ENCODE measurements around the gene C1QTNF4. TPM values are rescaled to one million over a fixed set of nuclear protein-coding genes. Genes with fewer than 3 reads are reported as not detected.

C1QTNF4 gene
- total and polyA plus RNA-seq, 2 of the 13 experiments (the other 11 are each of a cell fraction or from before 2014, with no cell fraction given), result not detected

DNA sequence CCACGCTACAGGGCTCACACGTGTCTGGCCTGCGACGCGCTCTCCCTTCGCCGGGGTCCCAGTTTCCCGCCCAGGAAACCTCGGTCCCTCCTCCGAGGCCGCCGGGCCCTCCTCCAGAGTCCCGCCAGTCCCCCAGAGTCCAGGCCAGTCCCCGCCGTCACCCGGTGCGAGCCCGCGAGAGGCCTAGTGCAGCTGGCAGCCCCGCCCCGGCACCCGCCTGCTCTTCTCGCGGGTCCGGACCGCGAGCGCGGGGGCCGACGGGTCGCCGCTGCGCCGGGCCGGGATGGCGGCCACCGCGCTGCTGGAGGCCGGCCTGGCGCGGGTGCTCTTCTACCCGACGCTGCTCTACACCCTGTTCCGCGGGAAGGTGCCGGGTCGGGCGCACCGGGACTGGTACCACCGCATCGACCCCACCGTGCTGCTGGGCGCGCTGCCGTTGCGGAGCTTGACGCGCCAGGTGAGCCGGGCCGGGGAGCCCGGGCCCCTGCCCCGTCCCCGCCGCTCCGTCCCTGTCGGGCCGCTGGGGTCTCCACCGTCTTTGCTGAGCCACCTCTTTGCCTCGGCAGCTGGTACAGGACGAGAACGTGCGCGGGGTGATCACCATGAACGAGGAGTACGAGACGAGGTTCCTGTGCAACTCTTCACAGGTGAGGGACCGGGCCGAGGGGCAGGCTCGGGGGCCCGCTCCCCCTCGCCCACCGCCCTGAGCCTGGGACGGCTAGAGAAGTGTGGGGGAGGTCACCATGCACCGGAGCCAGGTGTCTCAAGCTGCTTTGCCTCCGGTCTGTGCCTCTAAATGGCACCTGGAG is 28.7 kb downstream of the C1QTNF4 start, which contains the start of gene PTPMT1 (continued):
- no peak for TF ChIP-seq ZNF263 (CRISPR knock-in tag; IDR thresholded peaks at IDR 0.05)
- TF ChIP-seq ZNF512 (CRISPR knock-in tag; IDR thresholded peaks at IDR 0.05), result no peak
- TF ChIP-seq SRF (IDR thresholded peaks at IDR 0.05; ENCODE audit: low read depth, low read length), result no peak
- TF ChIP-seq, protein P1, sequence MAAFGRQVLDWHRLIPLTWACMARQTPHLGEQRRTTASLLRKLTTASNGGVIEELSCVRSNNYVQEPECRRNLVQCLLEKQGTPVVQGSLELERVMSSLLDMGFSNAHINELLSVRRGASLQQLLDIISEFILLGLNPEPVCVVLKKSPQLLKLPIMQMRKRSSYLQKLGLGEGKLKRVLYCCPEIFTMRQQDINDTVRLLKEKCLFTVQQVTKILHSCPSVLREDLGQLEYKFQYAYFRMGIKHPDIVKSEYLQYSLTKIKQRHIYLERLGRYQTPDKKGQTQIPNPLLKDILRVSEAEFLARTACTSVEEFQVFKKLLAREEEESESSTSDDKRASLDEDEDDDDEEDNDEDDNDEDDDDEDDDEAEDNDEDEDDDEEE (CRISPR knock-in tag; IDR thresholded peaks at IDR 0.05), result no peak; the same call in 1 of the 2 replicates
- no peak for TF ChIP-seq PAF1 (CRISPR knock-in tag; IDR thresholded peaks at IDR 0.05)
- TF ChIP-seq, protein P2, sequence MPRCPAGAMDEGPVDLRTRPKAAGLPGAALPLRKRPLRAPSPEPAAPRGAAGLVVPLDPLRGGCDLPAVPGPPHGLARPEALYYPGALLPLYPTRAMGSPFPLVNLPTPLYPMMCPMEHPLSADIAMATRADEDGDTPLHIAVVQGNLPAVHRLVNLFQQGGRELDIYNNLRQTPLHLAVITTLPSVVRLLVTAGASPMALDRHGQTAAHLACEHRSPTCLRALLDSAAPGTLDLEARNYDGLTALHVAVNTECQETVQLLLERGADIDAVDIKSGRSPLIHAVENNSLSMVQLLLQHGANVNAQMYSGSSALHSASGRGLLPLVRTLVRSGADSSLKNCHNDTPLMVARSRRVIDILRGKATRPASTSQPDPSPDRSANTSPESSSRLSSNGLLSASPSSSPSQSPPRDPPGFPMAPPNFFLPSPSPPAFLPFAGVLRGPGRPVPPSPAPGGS (CRISPR knock-in tag; IDR thresholded peaks at IDR 0.05), result peak; percentile 23; the same call in 1 of the 2 replicates
- TF ChIP-seq CC2D1A (CRISPR knock-in tag; IDR thresholded peaks at IDR 0.05), result no peak
- no peak for TF ChIP-seq ZNF503 (CRISPR knock-in tag; IDR thresholded peaks at IDR 0.05)
- no peak; the same call in 1 of the 2 replicates for TF ChIP-seq ZFP82 (CRISPR knock-in tag; IDR thresholded peaks at IDR 0.05; ENCODE audit: borderline replicate concordance)
- no peak for TF ChIP-seq SIN3A (IDR thresholded peaks at IDR 0.05; ENCODE audit: borderline replicate concordance, low read depth, low read length)
- no peak for TF ChIP-seq HMG20B (CRISPR knock-in tag; conservative IDR thresholded peaks at IDR 0.05)
- TF ChIP-seq PRMT3 (CRISPR knock-in tag; IDR thresholded peaks at IDR 0.05; ENCODE audit: borderline replicate concordance, low read depth), result no peak
- TF ChIP-seq ZSCAN25 (CRISPR knock-in tag; IDR thresholded peaks at IDR 0.05), result 0 out of 2 replicates have a peak, but pooled peaks have one; percentile 10
- TF ChIP-seq, protein P3, sequence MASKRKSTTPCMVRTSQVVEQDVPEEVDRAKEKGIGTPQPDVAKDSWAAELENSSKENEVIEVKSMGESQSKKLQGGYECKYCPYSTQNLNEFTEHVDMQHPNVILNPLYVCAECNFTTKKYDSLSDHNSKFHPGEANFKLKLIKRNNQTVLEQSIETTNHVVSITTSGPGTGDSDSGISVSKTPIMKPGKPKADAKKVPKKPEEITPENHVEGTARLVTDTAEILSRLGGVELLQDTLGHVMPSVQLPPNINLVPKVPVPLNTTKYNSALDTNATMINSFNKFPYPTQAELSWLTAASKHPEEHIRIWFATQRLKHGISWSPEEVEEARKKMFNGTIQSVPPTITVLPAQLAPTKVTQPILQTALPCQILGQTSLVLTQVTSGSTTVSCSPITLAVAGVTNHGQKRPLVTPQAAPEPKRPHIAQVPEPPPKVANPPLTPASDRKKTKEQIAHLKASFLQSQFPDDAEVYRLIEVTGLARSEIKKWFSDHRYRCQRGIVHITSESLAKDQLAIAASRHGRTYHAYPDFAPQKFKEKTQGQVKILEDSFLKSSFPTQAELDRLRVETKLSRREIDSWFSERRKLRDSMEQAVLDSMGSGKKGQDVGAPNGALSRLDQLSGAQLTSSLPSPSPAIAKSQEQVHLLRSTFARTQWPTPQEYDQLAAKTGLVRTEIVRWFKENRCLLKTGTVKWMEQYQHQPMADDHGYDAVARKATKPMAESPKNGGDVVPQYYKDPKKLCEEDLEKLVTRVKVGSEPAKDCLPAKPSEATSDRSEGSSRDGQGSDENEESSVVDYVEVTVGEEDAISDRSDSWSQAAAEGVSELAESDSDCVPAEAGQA (IDR thresholded peaks at IDR 0.05; ENCODE audit: low read depth), result no peak
- TF ChIP-seq, protein P3 (CRISPR knock-in tag; IDR thresholded peaks at IDR 0.05; ENCODE audit: borderline replicate concordance), result no peak; the same call in 1 of the 2 replicates
- peak; percentile 89 for TF ChIP-seq POLR2G (IDR thresholded peaks at IDR 0.05; ENCODE audit: low read depth, low read length)
